Transverse colon (tissue), 4 donors: ENCODE data around the gene ZFHX3. TPM values are rescaled to one million over a fixed set of nuclear protein-coding genes. Genes with fewer than 3 reads are reported as not detected.

ENCODE experiments used
- DNase-seq: peaks from one replicate; pipeline ENCODE4 v3.0.0-alpha.2; 2019
- H3K27ac ChIP-seq, 4 donors: fragments of 200-600 bp; sonication (generic); 2 replicates each; pipeline ENCODE4 v1.5.1; 2016 to 2018; ENCODE audit warnings: inconsistent platforms in 4 of 4
- H3K27me3 ChIP-seq: fragments of 200-600 bp; sonication (generic); 2 replicates; pipeline ENCODE4 v1.5.1; 2017; ENCODE audit warnings: inconsistent platforms
- H3K36me3 ChIP-seq, 4 donors: fragments of 200-600 bp; sonication (generic); 2 replicates each; pipeline ENCODE4 v1.5.1; 2017 to 2019; ENCODE audit warnings: inconsistent platforms in 4 of 4
- H3K4me1 ChIP-seq, 4 donors: fragments of 200-600 bp; sonication (generic); 2 replicates each; pipeline ENCODE4 v1.5.1; 2017 to 2020; ENCODE audit warnings: inconsistent platforms in 4 of 4
- H3K4me3 ChIP-seq, 4 donors: fragments of 200-600 bp; sonication (generic); 1 replicate in 1 of 4; 2 replicates in 3 of 4; pipeline versions ENCODE4 v1.5.1 to v1.6.1; 2017 to 2019; ENCODE audit warnings: inconsistent platforms in 4 of 4
- H3K9me3 ChIP-seq, 2 donors: fragments of 200-600 bp; sonication (generic); 2 replicates each; pipeline ENCODE4 v1.5.1; 2017 to 2019; ENCODE audit warnings: inconsistent platforms in 2 of 2
- EP300 ChIP-seq: sonication (generic); formaldehyde crosslinking; IDR thresholded peaks from one replicate; pipeline ENCODE4 v1.6.1; 2017; ENCODE audit warnings: antibody characterized with exemption, low read depth
- POLR2A ChIP-seq: fragments of 450-650 bp; IDR thresholded peaks from one replicate; pipeline ENCODE4 v1.6.1; 2016; ENCODE audit warnings: antibody characterized with exemption, mild to moderate bottlenecking, moderate library complexity
- POLR2AphosphoS5 ChIP-seq, 3 donors: sonication (generic); formaldehyde crosslinking; IDR thresholded peaks; one replicate each; pipeline ENCODE4 v1.6.1; 2016; ENCODE audit warnings: antibody characterized with exemption in 3 of 3
- WGBS, 2 donors: methylation state at CpG; one replicate each; pipeline ENCODE4 v1.1.5; 2018; ENCODE audit warnings: low coverage in 1 of 2; 5-methylcytosine and 5-hydroxymethylcytosine counted together
- in situ Hi-C, 4 donors: fragments of 200-750 bp; cut with MboI; loops; one replicate each; pipeline versions ENCODE4 v1.15.0 to v1.15.1; 2017; ENCODE audit warnings: low sequenced_read_pairs in 3 of 4, low pct_ligation_motif_present in 1 of 4, low pct_unique_long_range_greater_than_20kb in 1 of 4
- intact Hi-C: fragments of 100-400 bp; cut with DNase I; formaldehyde crosslinking; loops from one replicate; pipeline ENCODE4 v1.15.1; 2023; ENCODE audit warnings: low total_unique reads
- total RNA-seq, 4 donors: library from RNA; depleted of rRNA; stranded (reverse); fragments of >200 nt; gene quantifications; one replicate each; pipeline ENCODE4 v1.1.0, GENCODE V29; 2016
- TF ChIP-seq, protein P1 (sequence below), 5 experiments: fragments of 200-600 bp in 3 of 5; fragments of 450-650 bp in 2 of 5; sonication (generic) in 3 of 5; IDR thresholded peaks; 1 replicate in 2 of 5; 2 replicates in 3 of 5; pipeline ENCODE4 v1.5.1; 2016 to 2017; ENCODE audit warnings: antibody characterized with exemption in 5 of 5, inconsistent platforms in 3 of 5, mild to moderate bottlenecking in 2 of 5, moderate library complexity in 1 of 5

Gene ZFHX3
- total RNA-seq, 4 donors from 2014 or later = 12.3 to 23.7 (median 15.3) TPM

DNA sequence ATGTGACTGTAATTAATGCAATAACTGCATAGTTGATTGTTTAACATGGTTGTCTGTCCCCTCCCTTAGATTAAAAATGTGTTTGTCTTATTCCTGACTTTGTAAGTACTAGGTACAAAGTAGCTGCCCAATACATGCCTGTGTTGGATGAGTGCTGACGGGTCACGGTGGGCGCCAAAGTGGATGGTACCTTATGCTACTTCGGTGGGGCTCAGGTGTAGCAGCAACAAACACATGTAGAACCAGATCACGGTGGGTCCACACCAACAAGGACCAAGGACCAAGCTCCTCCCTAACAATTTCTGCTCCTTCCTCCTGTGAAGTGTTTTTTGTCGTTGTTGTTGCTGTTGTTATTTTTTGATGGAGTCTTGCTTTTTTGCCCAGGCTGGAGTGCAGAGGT lies 46.4 kb upstream of the ZFHX3 start:
- Histone ChIP-seq H3K4me1 (peaks cover 0 to 6% (median 2%) of the 10 kb centered on the region in 4 donors), H3K9me3 (no peaks in the 10 kb centered on the region), H3K4me3 (no peak overlapping the region), H3K36me3 (no peaks in the 10 kb centered on the region), H3K27me3 (peaks cover 20% of the 10 kb centered on the region), H3K27ac (no peak overlapping the region)
- no peak for DNase-seq
- no peak for TF ChIP-seq EP300
- TF ChIP-seq POLR2AphosphoS5 (IDR thresholded peaks at IDR 0.05) = no peak
- TF ChIP-seq, protein P1, sequence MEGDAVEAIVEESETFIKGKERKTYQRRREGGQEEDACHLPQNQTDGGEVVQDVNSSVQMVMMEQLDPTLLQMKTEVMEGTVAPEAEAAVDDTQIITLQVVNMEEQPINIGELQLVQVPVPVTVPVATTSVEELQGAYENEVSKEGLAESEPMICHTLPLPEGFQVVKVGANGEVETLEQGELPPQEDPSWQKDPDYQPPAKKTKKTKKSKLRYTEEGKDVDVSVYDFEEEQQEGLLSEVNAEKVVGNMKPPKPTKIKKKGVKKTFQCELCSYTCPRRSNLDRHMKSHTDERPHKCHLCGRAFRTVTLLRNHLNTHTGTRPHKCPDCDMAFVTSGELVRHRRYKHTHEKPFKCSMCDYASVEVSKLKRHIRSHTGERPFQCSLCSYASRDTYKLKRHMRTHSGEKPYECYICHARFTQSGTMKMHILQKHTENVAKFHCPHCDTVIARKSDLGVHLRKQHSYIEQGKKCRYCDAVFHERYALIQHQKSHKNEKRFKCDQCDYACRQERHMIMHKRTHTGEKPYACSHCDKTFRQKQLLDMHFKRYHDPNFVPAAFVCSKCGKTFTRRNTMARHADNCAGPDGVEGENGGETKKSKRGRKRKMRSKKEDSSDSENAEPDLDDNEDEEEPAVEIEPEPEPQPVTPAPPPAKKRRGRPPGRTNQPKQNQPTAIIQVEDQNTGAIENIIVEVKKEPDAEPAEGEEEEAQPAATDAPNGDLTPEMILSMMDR (IDR thresholded peaks at IDR 0.05) = no peak
- no peak for TF ChIP-seq POLR2A
- intact Hi-C loops = no loop called here
- in situ Hi-C loops = no loop called here
- 92 to 96% methylated on average over 4 to 6 of the region's 6 CpGs for WGBS, 2 donors

DNA sequence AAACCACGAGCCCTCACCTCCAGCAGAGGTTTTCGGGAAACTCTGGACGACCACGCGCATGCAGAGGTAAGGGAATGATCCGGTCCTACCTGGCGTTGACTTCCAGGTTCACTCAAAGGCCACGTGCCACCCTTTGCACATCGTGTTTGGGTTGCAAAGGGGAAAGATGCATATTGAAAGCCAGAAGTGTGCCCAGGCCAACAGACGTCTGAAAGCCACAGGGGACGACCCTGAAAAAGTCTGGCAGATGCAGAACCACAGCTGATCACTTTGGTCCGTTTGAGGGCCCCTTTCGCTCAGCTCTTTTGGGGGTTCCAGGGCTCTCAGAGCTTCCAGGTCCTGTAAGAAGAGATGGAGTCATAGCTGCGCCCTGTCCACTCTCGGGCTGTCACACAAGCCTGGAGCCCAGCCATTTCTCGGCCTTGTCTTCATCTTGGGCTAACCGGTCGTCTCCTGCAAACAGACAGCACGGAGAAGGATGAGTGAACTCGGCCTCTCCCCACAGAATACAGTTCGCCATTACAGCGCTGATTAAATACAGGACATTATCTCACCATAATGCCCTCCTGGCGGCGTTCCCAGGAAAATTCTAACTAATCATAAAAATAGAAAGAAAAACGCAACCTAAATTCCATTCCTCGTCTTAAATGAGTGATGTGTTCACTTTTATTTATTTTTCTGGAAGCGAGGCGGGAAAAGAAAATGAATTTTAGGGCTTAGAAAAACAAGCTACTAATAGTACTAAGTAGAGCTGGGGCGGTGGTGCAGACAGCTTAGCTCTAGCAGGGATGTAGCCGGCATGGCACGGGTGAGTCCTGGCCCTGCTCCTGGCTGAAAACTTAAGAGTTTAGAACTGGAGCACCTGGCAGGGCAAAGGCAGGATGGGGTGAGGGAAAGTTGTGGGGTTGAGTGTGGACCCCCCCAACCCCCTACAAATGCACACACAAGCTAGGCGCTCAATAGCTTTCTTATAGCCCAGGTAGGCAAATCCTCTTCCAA lies 45.5 kb upstream of the ZFHX3 start:
- WGBS, 2 donors = 64 to 71% methylated on average over 11 to 32 of the region's 32 CpGs
- no peak for DNase-seq
- no peaks in the 10 kb centered on the region for H3K9me3 ChIP-seq
- in situ Hi-C loops (no loop called here), intact Hi-C loops (no loop called here)
- peaks cover 0 to 6% (median 2%) of the 10 kb centered on the region in 4 donors for H3K4me1 ChIP-seq
- TF ChIP-seq EP300 (no peak), POLR2A (no peak), POLR2AphosphoS5 (IDR thresholded peaks at IDR 0.05) (no peak)
- TF ChIP-seq, protein P1 (IDR thresholded peaks at IDR 0.05) = no peak
- H3K4me3 ChIP-seq = no peak overlapping the region
- no peaks in the 10 kb centered on the region for H3K36me3 ChIP-seq
- H3K27me3 ChIP-seq = peaks cover 20% of the 10 kb centered on the region
- H3K27ac ChIP-seq = no peak overlapping the region

DNA sequence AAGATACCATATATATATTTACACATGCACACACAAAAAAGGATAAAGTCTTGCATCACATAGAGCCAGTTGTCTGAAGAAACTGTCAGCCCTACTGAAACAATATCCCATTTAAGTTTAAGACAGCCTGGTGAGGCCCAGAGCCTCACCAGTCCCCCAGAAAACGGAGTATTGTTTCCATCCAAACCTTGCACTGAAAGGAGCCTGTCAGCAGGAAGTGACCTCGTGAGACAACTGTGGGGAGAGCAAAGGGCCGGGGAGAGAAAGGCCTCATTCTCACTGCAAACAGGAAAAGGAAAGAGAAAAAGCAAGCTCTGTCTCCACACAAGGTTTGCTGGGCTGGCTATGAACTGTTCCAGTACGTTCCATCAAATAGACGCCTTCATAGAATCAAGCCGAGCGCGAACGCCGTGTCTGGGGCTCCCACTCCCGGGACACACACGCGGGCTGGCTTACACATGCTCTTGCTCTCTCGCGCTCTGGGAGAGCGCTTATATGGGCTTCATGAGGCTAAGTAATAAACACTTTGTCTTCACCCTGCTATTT lies 44.4 kb upstream of the ZFHX3 start:
- TF ChIP-seq EP300 (no peak), POLR2AphosphoS5 (IDR thresholded peaks at IDR 0.05) (no peak), POLR2A (no peak)
- TF ChIP-seq, protein P1 (IDR thresholded peaks at IDR 0.05) = no peak
- peaks cover 0 to 6% (median 2%) of the 10 kb centered on the region in 4 donors for H3K4me1 ChIP-seq
- 67 to 88% methylated on average over 3 to 16 of the region's 16 CpGs for WGBS, 2 donors

DNA sequence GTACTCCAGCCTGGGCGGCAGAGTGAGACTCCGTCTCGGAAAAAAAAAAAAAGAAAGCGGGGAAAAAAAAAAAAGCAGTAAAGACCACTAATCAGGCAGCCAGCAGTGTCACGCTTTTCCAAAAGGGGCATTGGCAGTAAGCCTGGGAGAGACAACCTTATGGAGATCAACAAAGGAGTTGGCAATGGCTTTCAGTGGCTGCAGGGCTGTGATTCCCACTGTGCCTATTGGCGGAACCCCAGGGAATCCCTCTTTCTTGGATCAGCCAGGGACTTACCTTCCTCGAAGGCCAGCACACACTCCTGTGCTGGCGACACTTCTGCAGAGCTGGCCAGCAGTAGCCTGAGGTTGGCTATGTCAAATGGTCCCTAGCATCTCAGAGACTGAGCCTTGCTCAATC lies 43.2 kb upstream of the ZFHX3 start:
- TF ChIP-seq, protein P1 (IDR thresholded peaks at IDR 0.05) = no peak
- no peak for TF ChIP-seq POLR2AphosphoS5 (IDR thresholded peaks at IDR 0.05)
- no peak for TF ChIP-seq EP300
- no peak for TF ChIP-seq POLR2A
- no peak for DNase-seq
- H3K36me3 ChIP-seq = no peaks in the 10 kb centered on the region
- H3K27ac ChIP-seq = no peak overlapping the region
- H3K27me3 ChIP-seq = peaks cover 15% of the 10 kb centered on the region
- H3K4me3 ChIP-seq = no peak overlapping the region
- 87 to 100% methylated on average over 4 to 8 of the region's 8 CpGs for WGBS, 2 donors
- H3K9me3 ChIP-seq = no peaks in the 10 kb centered on the region
- intact Hi-C loops (no loop called here), in situ Hi-C loops (no loop called here)
- peaks cover 0 to 5% (median 2%) of the 10 kb centered on the region in 4 donors for H3K4me1 ChIP-seq

More for the DNA sequence above, 44.4 kb upstream of the ZFHX3 start:
- Histone ChIP-seq H3K27me3 (peaks cover 20% of the 10 kb centered on the region), H3K4me3 (no peak overlapping the region), H3K27ac (no peak overlapping the region), H3K36me3 (no peaks in the 10 kb centered on the region), H3K9me3 (no peaks in the 10 kb centered on the region)
- intact Hi-C loops (no loop called here), in situ Hi-C loops (no loop called here)
- no peak for DNase-seq
